Parathyroid adenoma (tissue), 2 donors: Measurements from ENCODE around the gene SLC24A4.

Source experiments
- H2AFZ ChIP-seq: fragments of 300-600 bp; sonication (generic); one replicate; pipeline ENCODE4 v1.7.0; 2017; ENCODE audit warnings: antibody characterized with exemption, mild to moderate bottlenecking
- H3K27ac ChIP-seq: fragments of 300-600 bp; sonication (generic); one replicate; pipeline ENCODE4 v1.7.0; 2017
- H3K27me3 ChIP-seq: fragments of 300-600 bp; sonication (generic); one replicate; pipeline ENCODE4 v1.7.0; 2017; ENCODE audit warnings: low read length; ENCODE audit not compliant: control insufficient read depth, insufficient read depth
- H3K36me3 ChIP-seq: fragments of 300-600 bp; sonication (generic); one replicate; pipeline ENCODE4 v1.7.0; 2017; ENCODE audit warnings: low read length; ENCODE audit not compliant: control insufficient read depth, insufficient read depth
- H3K4me1 ChIP-seq: fragments of 300-600 bp; sonication (generic); one replicate; pipeline ENCODE4 v1.7.0; 2017; ENCODE audit warnings: control low read depth
- H3K4me2 ChIP-seq: fragments of 300-600 bp; sonication (generic); one replicate; pipeline ENCODE4 v1.7.0; 2017; ENCODE audit warnings: low read length
- H3K4me3 ChIP-seq: fragments of 300-600 bp; sonication (generic); one replicate; pipeline ENCODE4 v1.7.0; 2017; ENCODE audit warnings: low read depth, low read length
- H3K79me2 ChIP-seq: fragments of 300-600 bp; sonication (generic); one replicate; pipeline ENCODE4 v1.7.0; 2017; ENCODE audit warnings: control low read depth
- H3K9ac ChIP-seq: fragments of 300-600 bp; sonication (generic); one replicate; pipeline ENCODE4 v1.7.0; 2017; ENCODE audit warnings: mild to moderate bottlenecking
- H3K9me3 ChIP-seq: fragments of 300-600 bp; sonication (generic); one replicate; pipeline ENCODE4 v1.7.0; 2017; ENCODE audit warnings: low read length; ENCODE audit not compliant: control insufficient read depth
- CTCF ChIP-seq: fragments of 300-600 bp; sonication (generic); IDR thresholded peaks from one replicate; pipeline ENCODE4 v1.7.0; 2017; ENCODE audit warnings: antibody characterized with exemption, mild to moderate bottlenecking
- donor health status: primary hyperparathyroidism.

SLC24A4 gene

DNA sequence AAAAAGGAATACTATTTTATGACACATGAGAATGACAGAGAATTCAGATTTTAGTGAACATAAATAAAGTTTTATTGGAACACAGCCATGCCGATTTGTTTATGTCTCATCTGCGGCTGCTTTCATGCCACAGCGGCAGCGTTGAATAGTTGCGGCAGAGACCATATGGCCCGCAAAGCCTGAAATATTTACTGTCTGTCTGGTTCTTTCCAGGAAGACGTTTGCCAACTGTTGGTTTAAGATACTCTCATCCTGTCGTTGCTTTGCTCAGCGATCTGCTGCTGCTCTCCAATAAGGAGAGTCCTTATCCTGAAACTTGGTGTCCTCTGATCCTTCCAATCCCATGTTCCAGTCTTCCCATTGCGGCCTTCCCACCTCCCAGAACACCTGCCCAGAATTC lies 89.9 kb downstream of the SLC24A4 start:
- no peaks in the 10 kb centered on the region for H3K36me3 ChIP-seq
- H3K4me3 ChIP-seq, result no peak overlapping the region
- H3K4me2 ChIP-seq, result no peak overlapping the region
- H3K27ac ChIP-seq, result no peak overlapping the region
- no peaks in the 10 kb centered on the region for H3K9me3 ChIP-seq
- no peak overlapping the region for H2AFZ ChIP-seq
- no peaks in the 10 kb centered on the region for H3K79me2 ChIP-seq
- H3K4me1 ChIP-seq, result no peaks in the 10 kb centered on the region
- no peaks in the 10 kb centered on the region for H3K27me3 ChIP-seq
- no peak for TF ChIP-seq CTCF
- no peak overlapping the region for H3K9ac ChIP-seq

DNA sequence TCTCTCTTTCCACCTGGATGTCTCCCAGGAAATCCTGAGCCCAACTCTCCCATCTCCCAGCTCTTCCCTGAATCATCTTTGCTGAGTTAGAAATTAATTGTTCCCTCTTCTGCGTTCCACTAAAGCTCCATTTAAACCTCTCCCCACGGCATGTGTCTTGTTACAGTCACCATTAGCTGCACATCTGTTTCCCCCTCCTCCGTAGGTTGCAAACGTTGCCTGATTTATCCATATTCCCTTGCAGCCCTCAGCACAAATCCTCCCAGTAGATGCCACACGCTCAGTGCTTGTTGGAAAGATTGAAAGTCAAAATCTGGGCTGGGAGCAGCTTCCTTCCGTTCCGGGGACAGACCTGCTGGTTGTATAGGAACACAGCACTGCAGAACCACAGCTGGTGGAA lies 90.4 kb downstream of the SLC24A4 start:
- H3K4me1 ChIP-seq, result no peaks in the 10 kb centered on the region
- no peak for TF ChIP-seq CTCF

DNA sequence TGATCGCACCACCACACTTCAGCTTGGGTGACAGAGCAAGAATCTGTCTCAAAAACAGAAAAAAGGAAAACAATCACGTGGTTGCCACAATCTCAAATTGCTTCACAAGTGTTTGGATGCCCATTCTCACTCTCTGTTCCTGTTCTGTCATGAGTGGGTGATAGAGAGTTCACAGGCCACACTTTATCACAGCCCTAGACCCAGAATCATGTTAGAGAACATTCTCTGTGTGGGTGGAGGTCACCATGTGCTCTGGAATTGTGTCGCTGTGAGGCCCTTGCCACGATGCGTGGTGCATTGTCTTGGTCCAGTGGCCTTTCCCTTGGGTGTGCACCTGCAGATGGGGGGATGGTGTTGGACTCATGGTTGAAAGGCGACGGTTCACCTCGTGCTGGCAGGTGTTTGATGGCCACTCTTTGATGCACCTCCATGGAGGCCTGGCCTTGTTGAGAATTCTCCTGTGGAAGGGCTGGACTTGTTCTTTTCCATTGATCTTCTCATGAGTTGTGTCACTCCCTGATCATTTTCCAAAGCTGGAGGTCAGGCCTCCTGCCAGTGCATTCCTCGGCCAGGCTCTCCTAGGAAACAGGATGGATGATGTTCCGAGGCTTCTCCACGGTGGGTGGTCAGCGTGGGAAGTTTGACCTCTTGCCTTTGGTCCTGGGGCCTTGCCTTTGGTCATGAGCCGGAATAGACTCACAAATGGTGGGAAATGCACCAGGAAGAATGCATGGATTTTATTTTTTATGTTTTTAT lies 91.9 kb downstream of the SLC24A4 start:
- H3K79me2 ChIP-seq, result no peaks in the 10 kb centered on the region
- no peak overlapping the region for H3K9ac ChIP-seq
- H3K4me3 ChIP-seq, result no peak overlapping the region
- H3K4me2 ChIP-seq, result no peak overlapping the region
- H3K36me3 ChIP-seq, result no peaks in the 10 kb centered on the region
- H3K27ac ChIP-seq, result no peak overlapping the region
- H2AFZ ChIP-seq, result no peak overlapping the region
- no peaks in the 10 kb centered on the region for H3K4me1 ChIP-seq
- H3K27me3 ChIP-seq, result no peaks in the 10 kb centered on the region
- no peak for TF ChIP-seq CTCF
- no peaks in the 10 kb centered on the region for H3K9me3 ChIP-seq

More for the DNA sequence above, 90.4 kb downstream of the SLC24A4 start:
- H2AFZ ChIP-seq, result no peak overlapping the region
- H3K79me2 ChIP-seq, result no peaks in the 10 kb centered on the region
- no peak overlapping the region for H3K27ac ChIP-seq
- no peak overlapping the region for H3K4me3 ChIP-seq
- no peaks in the 10 kb centered on the region for H3K27me3 ChIP-seq
- no peak overlapping the region for H3K9ac ChIP-seq
- H3K36me3 ChIP-seq, result no peaks in the 10 kb centered on the region
- no peaks in the 10 kb centered on the region for H3K9me3 ChIP-seq
- no peak overlapping the region for H3K4me2 ChIP-seq

DNA sequence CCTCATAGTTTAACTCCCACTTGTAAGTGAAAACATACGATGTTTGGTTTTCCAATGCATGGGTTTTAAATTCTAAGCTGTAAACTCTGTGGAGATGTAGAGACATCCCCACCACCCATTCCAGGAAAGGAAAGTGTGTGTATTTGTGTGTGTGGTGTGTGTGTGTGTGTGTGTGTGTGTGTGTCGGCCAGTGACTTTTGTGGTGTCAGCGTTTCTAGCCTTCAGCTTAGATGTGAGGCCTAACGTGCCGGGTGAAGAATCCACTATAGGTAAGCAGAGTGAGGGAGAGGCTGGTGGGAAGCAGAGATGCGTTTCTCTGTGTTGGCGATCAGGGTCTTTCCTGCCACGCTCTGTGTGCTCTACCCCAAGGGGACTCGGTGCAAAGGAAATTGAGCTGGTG lies 93.0 kb downstream of the SLC24A4 start:
- Histone ChIP-seq H3K4me2 (no peak overlapping the region), H3K36me3 (no peaks in the 10 kb centered on the region), H3K79me2 (no peaks in the 10 kb centered on the region), H3K4me1 (no peaks in the 10 kb centered on the region), H3K27me3 (no peaks in the 10 kb centered on the region), H3K4me3 (no peak overlapping the region), H3K9me3 (no peaks in the 10 kb centered on the region), H3K27ac (no peak overlapping the region), H3K9ac (no peak overlapping the region), H2AFZ (no peak overlapping the region)
- no peak for TF ChIP-seq CTCF

DNA sequence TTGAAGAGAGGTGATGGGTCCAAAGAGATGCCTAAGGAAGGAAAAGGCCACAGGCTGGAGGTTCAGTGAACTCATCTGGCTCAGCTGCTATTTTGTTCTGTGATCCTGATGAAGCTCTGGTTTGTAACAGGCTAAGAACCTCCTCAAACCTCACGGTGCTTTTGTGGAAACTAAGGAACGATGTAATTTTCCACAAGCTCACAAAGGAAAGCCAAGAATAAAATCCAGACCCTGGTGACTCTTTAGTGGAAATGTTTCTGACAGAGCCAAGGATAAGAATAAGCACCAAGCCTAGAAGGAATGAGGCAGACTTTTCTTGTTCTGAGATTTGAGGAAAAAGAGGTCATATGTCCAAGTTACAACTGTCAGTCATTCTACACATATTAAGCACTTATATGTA lies 93.6 kb downstream of the SLC24A4 start:
- Histone ChIP-seq H3K27me3 (no peaks in the 10 kb centered on the region), H3K79me2 (no peaks in the 10 kb centered on the region), H3K36me3 (no peaks in the 10 kb centered on the region), H3K9ac (no peak overlapping the region), H3K9me3 (no peaks in the 10 kb centered on the region), H3K4me2 (no peak overlapping the region), H3K4me1 (no peaks in the 10 kb centered on the region), H3K27ac (no peak overlapping the region), H3K4me3 (no peak overlapping the region), H2AFZ (no peak overlapping the region)
- no peak for TF ChIP-seq CTCF
